HG03439 (cell line): ENCODE measurements around the gene PLP2.
A peak's percentile ranks its signal among the peaks of the same experiment; 100 is the strongest.
"Not testable (repeated sequence)": the region's sequence is repeated elsewhere in the genome, so short reads cannot be mapped to it uniquely, and the experiment has no call there.

Experiments
- ATAC-seq: cut with Tn5 transposase; IDR thresholded peaks from one replicate; pipeline ENCODE4 v1.9.1; 2021; ENCODE audit warnings: mild to moderate bottlenecking, moderate library complexity; ENCODE audit not compliant: unreplicated experiment

The PLP2 gene

DNA sequence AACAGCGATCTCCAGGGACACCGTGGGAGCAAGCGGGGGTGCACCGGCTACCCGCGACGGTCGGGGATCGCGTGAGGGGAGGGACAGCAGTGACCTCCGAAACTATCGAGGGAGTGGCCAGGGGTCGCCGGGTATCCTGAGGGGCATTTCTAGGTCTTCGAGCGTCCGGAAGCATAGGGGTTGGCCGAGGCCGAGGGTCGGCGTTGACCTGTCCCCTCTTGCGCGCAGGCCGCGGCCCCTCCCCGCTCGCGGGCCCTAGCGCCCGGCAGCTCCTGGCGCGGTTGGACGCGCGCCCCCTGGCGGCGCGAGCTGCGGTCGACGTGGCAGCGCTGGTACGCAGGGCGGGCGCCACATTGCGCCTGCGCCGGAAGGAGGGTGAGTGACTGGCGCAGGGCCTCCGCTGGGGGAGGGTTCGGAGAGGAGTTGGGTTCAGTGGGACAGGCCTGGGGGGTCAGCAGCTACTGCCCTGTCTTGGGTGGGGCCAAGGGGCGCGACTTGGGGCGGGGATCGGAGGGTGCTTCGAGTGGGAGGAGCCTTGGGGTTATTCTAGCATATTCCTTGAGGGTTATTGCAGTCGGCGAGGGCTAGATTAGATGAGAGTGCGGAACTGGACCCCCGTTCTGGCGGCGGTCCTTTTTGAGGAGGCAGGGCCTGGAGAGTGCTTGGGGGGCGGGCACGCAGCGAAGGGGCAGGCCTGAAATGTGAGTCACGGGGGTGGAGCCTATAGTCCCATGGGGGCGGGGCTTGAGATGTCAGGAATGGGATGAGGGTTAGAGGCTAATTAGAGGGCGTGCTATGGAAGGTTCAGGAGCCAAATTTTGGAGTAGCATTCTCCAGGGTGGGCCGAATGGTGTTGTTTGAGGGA lies 7.9 kb upstream of the PLP2 start:
- peak; percentile 56 for ATAC-seq

DNA sequence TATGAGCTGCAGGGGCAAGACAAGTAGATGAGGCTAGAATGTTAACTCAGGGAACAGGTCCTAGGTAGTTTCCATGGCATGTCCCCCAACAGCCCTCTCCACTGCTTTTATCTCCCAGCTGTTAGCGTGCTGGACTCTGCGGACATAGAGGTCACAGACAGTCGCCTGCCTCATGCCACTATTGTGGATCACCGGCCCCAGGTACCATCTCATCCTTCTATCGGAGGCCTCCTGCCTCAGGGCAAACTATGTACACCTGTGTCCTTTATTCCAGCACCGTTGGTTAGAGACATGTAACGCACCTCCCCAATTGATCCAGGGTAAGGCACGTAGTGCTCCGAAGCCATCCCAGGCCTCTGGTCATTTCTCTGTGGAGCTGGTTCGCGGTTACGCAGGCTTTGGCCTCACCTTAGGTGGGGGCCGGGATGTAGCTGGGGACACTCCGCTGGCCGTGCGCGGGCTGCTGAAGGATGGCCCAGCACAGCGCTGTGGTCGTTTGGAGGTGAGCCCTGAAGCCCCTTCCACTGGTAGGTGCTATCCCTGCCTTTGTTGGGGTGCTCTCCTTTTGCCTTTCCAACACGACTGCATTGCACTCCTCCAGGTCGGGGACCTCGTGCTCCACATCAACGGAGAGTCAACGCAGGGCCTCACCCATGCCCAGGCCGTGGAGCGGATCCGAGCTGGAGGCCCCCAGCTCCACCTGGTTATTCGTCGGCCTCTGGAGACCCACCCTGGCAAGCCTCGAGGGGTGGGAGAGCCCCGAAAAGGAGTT lies 6.9 kb upstream of the PLP2 start:
- ATAC-seq: no peak

- ATAC-seq: peak; percentile 41
These were observed 5.5 kb upstream of the PLP2 start for GRCh38 chrX:49165901-49166881.

- peak; percentile 20 for ATAC-seq
These were observed 4.6 kb upstream of the PLP2 start for GRCh38 chrX:49166914-49167739.

- no peak for ATAC-seq
These were observed 4.0 kb upstream of the PLP2 start for GRCh38 chrX:49167740-49168108.

DNA sequence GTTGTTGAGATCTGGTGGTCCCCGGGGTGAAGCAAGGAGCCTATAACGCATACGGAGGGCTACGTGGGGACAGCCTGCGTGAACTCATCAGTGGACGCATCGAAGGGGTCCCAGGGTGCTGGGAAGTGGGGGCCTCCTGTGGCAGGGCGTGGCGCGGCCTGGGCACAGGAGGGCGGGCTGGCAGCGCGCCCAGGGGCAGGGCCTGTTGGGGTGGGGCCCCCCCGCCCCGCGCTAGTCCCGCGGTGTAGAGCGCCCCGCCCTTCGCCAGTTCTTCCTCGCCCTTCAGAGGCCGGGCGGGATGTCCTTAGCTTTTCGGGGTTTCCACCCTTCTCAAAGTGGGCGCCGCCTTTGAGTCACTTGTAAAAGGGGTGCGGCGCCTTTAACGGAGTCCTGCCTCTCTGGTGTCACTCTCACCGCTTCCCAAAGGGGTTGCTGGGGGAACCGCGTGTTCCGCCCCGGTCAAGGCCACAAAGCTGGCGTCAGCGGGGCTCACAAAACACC lies 632 bp downstream of the PLP2 start:
- ATAC-seq: peak; percentile 74

DNA sequence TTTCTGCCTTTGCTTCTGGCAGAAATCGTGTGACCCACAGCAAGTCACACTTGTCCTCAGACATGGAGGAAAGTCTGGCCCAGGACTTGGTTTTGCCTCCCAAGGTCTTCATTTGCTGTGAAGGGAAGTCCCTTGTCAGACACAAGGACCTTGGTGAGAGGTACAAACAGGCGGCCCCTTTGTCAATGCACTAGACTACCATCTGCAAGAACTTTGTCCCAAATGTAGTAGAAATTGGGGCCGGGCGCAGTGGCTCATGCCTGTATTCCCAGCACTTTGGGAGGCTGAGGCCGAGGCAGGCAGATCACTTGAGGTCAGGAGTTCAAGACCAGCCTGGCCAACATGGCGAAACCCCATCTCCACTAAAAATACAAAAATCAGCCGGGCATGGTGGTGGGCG lies 1.8 kb downstream of the PLP2 start:
- ATAC-seq: not testable (repeated sequence)

DNA sequence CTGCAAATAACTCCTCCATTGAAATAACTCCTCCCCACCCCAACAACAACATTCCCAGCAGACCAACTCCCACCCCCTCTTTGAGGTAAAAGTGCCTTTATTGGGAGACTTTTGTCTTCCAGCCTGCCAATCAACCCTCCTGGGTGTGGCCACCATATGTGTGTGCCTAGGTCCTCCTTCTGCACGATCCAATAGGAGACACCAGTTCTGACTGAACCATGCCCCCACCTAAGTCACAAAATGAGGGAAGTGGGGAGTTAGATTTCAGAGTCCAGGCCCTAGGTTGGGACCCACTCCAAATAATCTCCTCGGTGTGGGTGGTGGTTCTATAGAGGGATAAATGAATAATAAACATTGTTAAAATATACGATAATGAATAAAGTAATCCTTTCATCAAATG lies 3.0 kb downstream of the PLP2 start:
- ATAC-seq: no peak

GRCh38 chrX:49175435-49176274 lies 4.0 kb downstream of the PLP2 start:
- no peak for ATAC-seq

GRCh38 chrX:49176421-49177326 lies 5.0 kb downstream of the PLP2 start:
- no peak for ATAC-seq

GRCh38 chrX:49177338-49177833 lies 5.7 kb downstream of the PLP2 start:
- ATAC-seq: no peak

- no peak for ATAC-seq
These were observed 6.3 kb downstream of the PLP2 start for GRCh38 chrX:49177873-49178480.

DNA sequence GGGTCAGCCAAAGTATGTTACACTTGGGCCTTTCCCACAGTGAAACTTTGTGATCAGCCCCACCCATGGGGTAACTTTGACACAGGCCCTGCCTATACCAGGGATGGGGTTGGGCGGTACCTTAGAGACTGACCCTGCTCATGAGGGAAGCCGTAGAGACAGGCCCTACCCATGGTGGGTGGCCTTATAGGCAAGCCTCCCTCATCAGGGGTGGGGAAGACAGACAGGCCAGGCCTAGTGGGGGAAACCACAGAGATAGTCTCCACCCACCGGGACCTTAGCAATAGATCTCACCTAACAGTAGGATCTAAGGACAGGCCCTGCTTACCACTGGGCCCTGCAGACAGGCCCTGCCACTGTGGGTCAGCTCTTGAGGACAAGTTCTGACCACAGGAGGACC lies 6.8 kb downstream of the PLP2 start:
- ATAC-seq: no peak

- no peak for ATAC-seq
These were observed 7.7 kb downstream of the PLP2 start for GRCh38 chrX:49179358-49179757.

DNA sequence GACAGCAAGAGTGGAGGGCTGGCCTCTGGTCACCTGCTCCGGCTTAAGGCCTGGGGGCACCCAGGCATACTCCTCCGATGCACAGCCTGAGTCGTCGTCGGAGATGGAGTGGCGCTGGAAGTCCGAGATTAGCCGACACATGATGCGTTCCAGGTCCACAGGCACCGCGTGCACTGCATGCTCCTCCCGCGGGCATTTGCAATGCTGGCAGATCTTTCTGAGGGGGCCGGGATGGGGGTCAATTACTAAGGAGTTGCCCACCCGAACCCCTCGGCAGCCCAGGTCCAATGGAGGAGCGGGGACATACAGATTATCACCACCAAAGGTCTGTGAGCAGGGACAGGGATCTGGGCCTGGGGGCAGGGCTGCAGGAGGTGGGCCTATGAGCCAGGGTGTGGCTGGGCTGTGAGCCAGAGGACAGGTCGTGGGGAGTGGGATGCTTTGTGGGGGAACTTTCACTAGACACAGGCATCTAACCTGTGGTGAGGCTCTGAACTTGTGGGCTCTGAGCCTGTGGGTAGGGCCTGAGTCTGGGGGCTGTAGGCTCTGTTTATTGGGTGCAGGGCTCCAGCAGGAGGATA lies 12.1 kb downstream of the PLP2 start:
- no peak for ATAC-seq

GRCh38 chrX:49184294-49185281 lies 12.9 kb downstream of the PLP2 start:
- no peak for ATAC-seq
